Head of caudate nucleus (tissue), 42 donors: ENCODE measurements around the gene TMPRSS5.

Source experiments
- DNase-seq, 42 donors: peaks; one replicate each; pipeline versions ENCODE4 v3.0.0 to v3.0.0-alpha.2; 2020 to 2021; ENCODE audit warnings: mixed read lengths in 7 of 42
- intact Hi-C: fragments of 100-400 bp; cut with DNase I; formaldehyde crosslinking; loops from one replicate; pipeline ENCODE4 v1.15.0; 2022

The TMPRSS5 gene

GRCh38 chr11:113701491-113701890, 4.6 kb downstream of the TMPRSS5 start:
- intact Hi-C loops, result no loop called here
- no peak for DNase-seq

- intact Hi-C loops, result no loop called here
- DNase-seq, result no peak
These were observed 7.6 kb downstream of the TMPRSS5 start for GRCh38 chr11:113698515-113698914.

GRCh38 chr11:113697756-113698407, 8.2 kb downstream of the TMPRSS5 start:
- no peak for DNase-seq
- intact Hi-C loops, result no loop called here

DNA sequence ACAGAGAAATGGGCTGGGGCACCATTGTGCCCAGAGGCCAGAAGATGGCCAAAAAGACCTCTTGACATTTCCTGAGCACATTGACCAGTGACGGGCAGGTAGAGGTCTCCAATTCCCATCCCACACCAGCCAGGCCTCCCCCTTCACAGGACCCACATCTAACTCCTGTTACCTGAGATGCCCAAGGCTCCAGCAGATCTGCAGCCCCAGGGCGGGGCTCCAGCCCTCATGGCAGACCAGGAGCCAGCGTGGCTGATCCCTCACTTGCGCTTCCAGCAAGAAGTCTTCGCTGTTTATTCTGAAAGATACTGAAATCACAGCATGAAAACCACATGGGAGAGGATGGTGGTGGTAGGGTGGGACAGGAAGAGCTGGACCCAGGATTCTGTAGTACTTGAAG, 9.0 kb downstream of the TMPRSS5 start:
- intact Hi-C loops, result no loop called here
- DNase-seq, result no peak

DNA sequence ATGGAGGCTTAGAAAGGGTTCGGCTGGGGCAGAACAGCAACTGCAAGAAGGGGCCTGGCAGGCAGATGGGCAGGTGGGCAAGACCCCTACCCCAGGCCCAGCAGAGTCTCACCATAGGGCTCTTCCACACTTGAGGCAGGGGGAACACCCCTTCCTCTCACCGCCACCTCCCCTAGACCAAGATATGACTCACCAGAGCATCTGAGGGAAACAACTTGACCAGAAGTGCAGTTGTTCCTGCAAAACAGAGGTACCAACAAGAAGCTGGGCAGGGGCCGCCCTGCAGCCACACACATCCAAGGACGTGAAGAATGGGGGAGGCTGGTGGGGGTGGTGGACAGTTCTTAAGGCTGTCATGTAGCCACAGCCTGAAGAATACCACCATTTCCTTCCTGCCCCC, 10.9 kb downstream of the TMPRSS5 start:
- intact Hi-C loops, result no loop called here
- no peak for DNase-seq

DNA sequence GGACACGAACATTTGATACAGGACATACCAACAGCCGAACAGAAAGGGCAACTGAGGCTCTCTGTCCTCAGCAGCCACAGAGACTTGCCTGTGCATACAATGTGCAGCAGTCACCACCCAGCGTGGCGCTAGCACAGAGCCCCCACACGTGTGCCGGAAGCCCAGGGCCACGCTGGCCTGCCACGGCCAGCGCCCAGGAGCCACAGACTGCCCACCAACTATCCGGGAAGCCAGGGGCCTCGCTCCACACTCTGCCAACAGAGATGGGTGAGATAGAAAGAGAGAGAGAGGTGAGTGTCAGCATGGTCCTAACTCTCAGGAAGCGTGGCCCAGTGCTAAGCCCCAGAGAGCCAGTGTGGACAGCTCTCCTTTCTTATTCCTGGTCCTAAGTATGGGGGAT, 11.7 kb downstream of the TMPRSS5 start:
- no peak for DNase-seq
- intact Hi-C loops, result no loop called here

DNA sequence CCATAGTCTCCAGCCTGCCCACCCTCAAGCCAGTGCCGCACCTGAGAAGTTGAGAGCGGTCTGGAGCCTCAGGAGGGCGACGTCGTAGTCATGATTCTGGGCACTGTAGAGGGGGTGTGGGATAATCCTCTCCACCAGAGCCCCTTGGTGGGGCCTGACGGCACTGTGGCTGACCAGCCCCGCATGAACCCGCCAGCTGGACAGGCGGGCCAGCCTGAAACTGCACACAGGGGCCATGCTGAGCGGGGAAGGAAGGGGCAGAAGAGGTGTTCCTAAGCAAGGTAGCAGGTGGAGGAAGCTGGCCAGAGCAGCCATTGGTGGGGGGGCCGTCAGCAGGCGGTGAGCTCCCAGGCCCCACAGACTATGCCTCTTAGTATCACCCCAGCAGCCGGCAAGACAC, 13.1 kb downstream of the TMPRSS5 start:
- DNase-seq, result no peak
- intact Hi-C loops, result no loop called here

DNA sequence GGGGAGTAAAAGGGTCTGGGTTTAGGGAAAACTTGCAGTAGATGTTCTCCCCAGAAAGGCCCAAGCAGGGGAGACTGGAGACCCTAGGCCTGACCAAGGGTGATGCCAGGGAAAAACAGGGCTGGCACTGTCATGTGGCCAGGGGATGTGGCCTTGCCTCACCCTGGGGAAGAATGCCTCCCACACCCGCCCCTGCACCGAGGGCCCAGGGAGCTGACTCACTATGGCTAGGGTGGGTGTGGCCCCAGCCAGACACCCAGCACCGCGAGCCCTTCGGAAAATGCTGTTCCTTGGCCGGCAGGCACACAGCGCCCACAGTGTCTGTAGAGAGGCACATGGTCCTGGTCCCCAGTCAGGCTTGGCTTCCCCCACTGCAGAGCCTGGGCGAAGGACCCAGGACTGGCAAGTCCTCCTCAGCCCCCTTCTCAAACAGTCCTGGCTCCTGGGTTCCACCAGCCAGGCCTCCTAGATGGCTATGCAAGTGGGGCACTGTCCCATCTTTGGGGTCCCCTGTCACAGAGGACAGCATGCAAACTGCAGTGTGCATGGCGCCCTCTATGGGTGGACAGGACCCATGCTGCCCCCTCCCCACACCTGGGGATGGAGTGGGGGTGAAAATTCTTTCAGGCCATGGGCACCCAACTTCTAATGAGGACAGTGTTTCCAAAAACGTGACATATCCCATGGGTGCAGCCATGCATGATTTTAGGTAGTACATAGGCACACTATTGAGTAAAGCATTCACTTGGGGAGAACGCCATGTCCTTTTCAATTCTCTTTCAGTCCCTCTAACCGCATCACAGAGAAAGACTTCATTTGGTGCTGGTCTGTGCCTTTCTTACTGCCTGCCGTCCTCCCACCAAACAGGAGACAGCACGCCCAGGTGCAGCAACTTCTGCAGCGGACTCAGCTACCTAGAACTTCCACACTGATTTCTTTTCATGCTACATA, 15.2 kb downstream of the TMPRSS5 start:
- DNase-seq, result peak in 15 of 42 donors; percentile 2 to 65 (median 22)
- intact Hi-C loops, result no loop called here

- DNase-seq, result peak in 1 of 42 donors; percentile 27
- intact Hi-C loops, result no loop called here
These were observed 16.1 kb downstream of the TMPRSS5 start for GRCh38 chr11:113689768-113690618.

- intact Hi-C loops, result no loop called here
- no peak for DNase-seq
These were observed 20.3 kb downstream of the TMPRSS5 start for GRCh38 chr11:113685654-113686359.

GRCh38 chr11:113684496-113684895, 21.6 kb downstream of the TMPRSS5 start:
- intact Hi-C loops, result no loop called here
- DNase-seq, result no peak

DNA sequence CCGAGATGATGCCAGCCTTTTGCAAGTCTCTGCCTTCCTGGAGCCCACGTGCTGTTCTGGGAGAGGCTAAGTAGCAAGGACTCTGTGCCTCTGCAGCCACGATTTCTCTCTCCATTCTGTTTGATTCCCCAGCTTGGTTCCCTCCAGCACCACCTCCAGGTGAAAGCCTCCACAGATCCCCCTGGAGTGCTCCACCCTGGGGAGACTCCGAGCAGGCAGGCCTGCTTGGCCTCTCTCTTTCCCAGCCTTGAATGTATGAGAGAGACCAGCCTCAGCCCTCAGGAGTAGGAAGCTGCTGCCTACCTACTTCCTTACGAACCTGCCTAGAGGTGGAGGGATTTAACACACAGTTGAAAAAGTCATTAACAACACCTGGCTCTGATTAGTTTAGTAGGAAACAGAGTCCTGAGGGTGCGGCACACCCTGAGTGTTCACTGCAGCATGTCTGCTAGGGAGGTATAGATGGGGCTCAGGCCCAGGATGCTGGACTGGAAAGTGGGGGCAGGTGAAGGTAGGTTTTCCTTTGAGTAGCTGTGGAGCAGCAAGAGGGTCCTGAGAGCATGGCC, 22.5 kb downstream of the TMPRSS5 start:
- DNase-seq, result no peak
- intact Hi-C loops, result no loop called here

GRCh38 chr11:113681711-113682413, 24.2 kb downstream of the TMPRSS5 start:
- intact Hi-C loops, result no loop called here
- peak in 2 of 42 donors; percentile 30 to 34 for DNase-seq

DNA sequence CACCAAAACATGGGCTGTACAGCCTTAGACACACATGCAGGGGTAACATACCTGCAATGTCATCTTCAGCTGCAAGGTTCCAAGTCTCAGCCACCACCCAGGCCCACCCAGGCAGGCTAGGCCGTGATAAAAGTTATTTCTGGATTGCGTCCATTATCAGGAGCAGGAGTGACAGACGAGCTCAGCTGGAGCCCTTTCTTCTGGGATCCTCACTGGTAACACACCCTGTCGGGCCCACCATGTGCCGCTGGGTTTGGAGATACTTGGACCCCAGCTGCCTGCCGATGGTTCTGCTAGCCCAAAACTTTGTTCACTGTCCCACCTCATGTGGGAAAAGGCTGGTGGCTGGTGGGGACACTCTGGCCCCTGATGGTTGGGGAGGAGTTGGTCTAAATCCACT, 24.8 kb downstream of the TMPRSS5 start:
- intact Hi-C loops, result no loop called here
- peak in 1 of 42 donors; percentile 32 for DNase-seq

- peak in 9 of 42 donors; percentile 7 to 51 (median 30) for DNase-seq
- intact Hi-C loops, result no loop called here
These were observed 28.4 kb downstream of the TMPRSS5 start for GRCh38 chr11:113677685-113678084.

DNA sequence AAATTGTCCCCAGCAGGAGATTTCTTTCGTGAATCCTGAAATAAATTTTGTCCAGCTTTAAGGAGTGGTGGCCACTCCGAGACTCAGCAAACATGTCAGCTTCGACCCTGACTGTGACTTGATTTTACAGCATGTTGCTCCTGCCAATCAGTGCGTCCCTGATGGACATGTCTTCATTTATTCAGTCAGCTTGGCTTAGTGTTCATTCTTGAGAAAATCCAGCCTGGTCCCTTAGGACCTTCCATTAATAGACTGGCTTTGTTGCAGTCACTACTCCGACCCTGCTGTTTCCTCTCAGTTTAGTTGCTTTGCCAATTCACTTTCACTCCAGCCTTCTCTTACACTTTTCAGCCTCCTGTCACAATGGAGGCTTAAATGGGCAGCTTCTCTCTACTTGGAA, 30.5 kb downstream of the TMPRSS5 start:
- DNase-seq, result peak in 1 of 42 donors; percentile 31
- intact Hi-C loops, result no loop called here

DNA sequence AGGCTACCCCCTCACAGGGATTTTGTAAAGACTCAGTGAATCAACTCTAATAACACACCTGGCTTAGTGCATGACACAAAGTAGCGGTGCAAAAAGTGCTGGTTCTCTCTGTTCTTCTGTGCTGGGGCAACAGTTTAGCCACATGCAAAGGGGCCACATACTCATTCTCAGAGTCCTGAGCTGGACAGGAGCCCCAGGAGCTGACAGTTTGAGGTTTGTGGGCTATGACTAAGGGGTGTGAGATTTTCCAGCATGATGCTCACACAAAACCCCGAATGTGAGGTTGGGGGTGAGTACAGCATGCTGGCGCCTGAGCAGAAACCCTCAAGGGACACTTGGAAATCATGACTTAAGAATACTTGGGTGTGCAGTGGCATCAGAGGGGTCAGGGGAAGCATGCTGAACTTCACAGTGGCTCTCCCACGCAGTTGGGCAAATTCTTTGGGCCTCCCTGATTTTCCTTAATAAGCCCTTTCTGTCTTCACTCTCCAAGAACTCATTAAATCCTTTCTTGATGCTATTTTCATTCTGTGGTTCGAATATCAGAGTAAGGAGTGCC, 31.0 kb downstream of the TMPRSS5 start:
- intact Hi-C loops, result no loop called here
- peak in 1 of 42 donors; percentile 29 for DNase-seq

- intact Hi-C loops, result no loop called here
- DNase-seq, result no peak
These were observed 31.8 kb downstream of the TMPRSS5 start for GRCh38 chr11:113674397-113674685.
